ENCODE measurements around the gene GOLGA1. TPM values are rescaled to one million over a fixed set of nuclear protein-coding genes. Genes with fewer than 3 reads are reported as not detected.
"Not testable (repeated sequence)": the region's sequence is repeated elsewhere in the genome, so short reads cannot be mapped to it uniquely, and the experiment has no call there.

The GOLGA1 gene
- polyA plus RNA-seq, 2 donors = 5.9 to 6.5 TPM

DNA sequence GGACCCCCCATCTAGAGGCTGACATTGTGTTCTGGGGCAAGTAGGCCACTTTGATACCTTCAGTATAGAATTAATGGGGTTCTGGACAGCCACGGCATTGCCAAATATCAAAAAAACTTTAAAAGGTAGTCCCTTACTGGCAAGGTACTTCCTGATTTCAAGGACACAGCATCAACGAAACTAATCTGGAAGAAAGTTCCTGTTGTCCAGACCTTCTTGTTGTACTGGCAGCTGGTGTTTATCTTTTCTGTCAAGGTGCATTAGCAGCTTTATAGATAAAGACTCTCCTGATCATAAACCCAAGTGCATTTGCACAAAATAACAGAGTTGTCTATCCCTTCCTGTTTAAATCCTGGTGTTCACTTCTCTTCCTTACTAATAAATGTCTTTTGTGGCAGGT lies 23.7 kb upstream of the GOLGA1 start:
- Histone ChIP-seq H3K4me1 (ENCODE audit: control insufficient read depth in 2 of 2, insufficient read depth in 2 of 2, low read length in 1 of 2) (no peaks in the 10 kb centered on the region), H3K4me3 (ENCODE audit: low read depth in 1 of 2, low read length in 2 of 2) (no peak overlapping the region), H3K27ac (ENCODE audit: low read depth in 2 of 2, low read length in 1 of 2) (no peak overlapping the region), H3K36me3 (ENCODE audit: control insufficient read depth in 2 of 2, insufficient read depth in 2 of 2, low read length in 1 of 2) (no peaks in the 10 kb centered on the region), H3K27me3 (ENCODE audit: control insufficient read depth in 1 of 2, insufficient read depth in 2 of 2, low read length in 2 of 2) (no peaks in the 10 kb centered on the region), H3K9me3 (ENCODE audit: control insufficient read depth in 2 of 2, insufficient read depth in 1 of 2, low read depth in 1 of 2, low read length in 1 of 2) (no peaks in the 10 kb centered on the region)
- WGBS, 2 donors = 67 to 78% methylated on average over 2 of the region's 2 CpGs

DNA sequence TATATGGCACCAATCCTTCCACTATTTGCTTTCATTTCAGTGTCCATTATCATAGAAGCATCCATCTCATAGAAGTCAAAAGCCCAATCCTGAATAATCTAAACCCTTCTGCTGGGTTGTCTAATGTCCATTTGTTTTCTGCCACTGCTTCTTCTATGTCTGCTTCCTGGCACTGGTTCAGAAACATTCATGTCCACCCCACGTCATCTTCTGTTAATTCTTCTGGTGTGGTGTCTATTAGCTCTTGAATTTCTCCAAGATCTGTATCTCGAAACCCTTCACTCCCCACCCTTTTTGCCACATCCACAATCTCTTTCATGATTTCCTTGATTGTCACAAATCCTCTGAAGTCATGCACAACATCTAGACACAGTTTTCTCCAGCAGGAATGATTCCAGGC lies 23.2 kb upstream of the GOLGA1 start:
- 78 to 90% methylated on average over 2 of the region's 2 CpGs for WGBS, 2 donors
- Histone ChIP-seq H3K36me3 (ENCODE audit: control insufficient read depth in 2 of 2, insufficient read depth in 2 of 2, low read length in 1 of 2) (no peaks in the 10 kb centered on the region), H3K27me3 (ENCODE audit: control insufficient read depth in 1 of 2, insufficient read depth in 2 of 2, low read length in 2 of 2) (no peaks in the 10 kb centered on the region), H3K27ac (ENCODE audit: low read depth in 2 of 2, low read length in 1 of 2) (no peak overlapping the region), H3K9me3 (ENCODE audit: control insufficient read depth in 2 of 2, insufficient read depth in 1 of 2, low read depth in 1 of 2, low read length in 1 of 2) (no peaks in the 10 kb centered on the region), H3K4me1 (ENCODE audit: control insufficient read depth in 2 of 2, insufficient read depth in 2 of 2, low read length in 1 of 2) (no peaks in the 10 kb centered on the region), H3K4me3 (ENCODE audit: low read depth in 1 of 2, low read length in 2 of 2) (no peak overlapping the region)

GRCh38 chr9:124960409-124960752 lies 19.5 kb upstream of the GOLGA1 start:
- no peaks in the 10 kb centered on the region for H3K4me1 ChIP-seq (ENCODE audit: control insufficient read depth in 2 of 2, insufficient read depth in 2 of 2, low read length in 1 of 2)
- H3K9me3 ChIP-seq (ENCODE audit: control insufficient read depth in 2 of 2, insufficient read depth in 1 of 2, low read depth in 1 of 2, low read length in 1 of 2) = no peaks in the 10 kb centered on the region
- H3K27me3 ChIP-seq (ENCODE audit: control insufficient read depth in 1 of 2, insufficient read depth in 2 of 2, low read length in 2 of 2) = no peaks in the 10 kb centered on the region
- H3K4me3 ChIP-seq (ENCODE audit: low read depth in 1 of 2, low read length in 2 of 2) = no peak overlapping the region
- no peak overlapping the region for H3K27ac ChIP-seq (ENCODE audit: low read depth in 2 of 2, low read length in 1 of 2)
- 67 to 85% methylated on average over 2 of the region's 2 CpGs for WGBS, 2 donors
- H3K36me3 ChIP-seq (ENCODE audit: control insufficient read depth in 2 of 2, insufficient read depth in 2 of 2, low read length in 1 of 2) = no peaks in the 10 kb centered on the region

- not testable (repeated sequence) for H3K27ac ChIP-seq (ENCODE audit: low read depth in 2 of 2, low read length in 1 of 2); H3K4me3 ChIP-seq (ENCODE audit: low read depth in 1 of 2, low read length in 2 of 2); H3K27me3 ChIP-seq (ENCODE audit: control insufficient read depth in 1 of 2, insufficient read depth in 2 of 2, low read length in 2 of 2); H3K36me3 ChIP-seq (ENCODE audit: control insufficient read depth in 2 of 2, insufficient read depth in 2 of 2, low read length in 1 of 2); H3K4me1 ChIP-seq (ENCODE audit: control insufficient read depth in 2 of 2, insufficient read depth in 2 of 2, low read length in 1 of 2); H3K9me3 ChIP-seq (ENCODE audit: control insufficient read depth in 2 of 2, insufficient read depth in 1 of 2, low read depth in 1 of 2, low read length in 1 of 2)
- WGBS, 2 donors = 94 to 95% methylated on average over 9 of the region's 9 CpGs
Observed at GRCh38 chr9:124959671-124960408, 19.0 kb upstream of the GOLGA1 start.

DNA sequence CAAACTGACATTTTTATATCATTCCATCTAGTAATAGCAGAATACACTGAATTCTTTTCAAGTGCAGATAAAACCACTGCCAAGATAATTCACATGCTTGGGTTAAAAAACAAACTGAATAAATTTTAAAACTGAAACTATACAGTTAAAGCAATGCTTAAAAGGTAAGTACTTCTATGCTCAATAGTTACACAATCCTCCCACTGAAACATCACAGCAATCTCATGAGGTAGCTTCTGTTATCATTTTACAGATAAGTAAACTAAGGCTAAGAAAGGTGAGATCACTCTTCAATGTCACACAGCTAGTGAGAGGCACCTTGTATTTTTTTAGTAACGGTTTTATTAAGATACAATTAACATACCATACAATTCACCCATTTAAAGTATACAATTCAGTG lies 13.4 kb upstream of the GOLGA1 start:
- Histone ChIP-seq H3K27ac (ENCODE audit: low read depth in 2 of 2, low read length in 1 of 2) (no peak overlapping the region), H3K36me3 (ENCODE audit: control insufficient read depth in 2 of 2, insufficient read depth in 2 of 2, low read length in 1 of 2) (no peaks in the 10 kb centered on the region), H3K9me3 (ENCODE audit: control insufficient read depth in 2 of 2, insufficient read depth in 1 of 2, low read depth in 1 of 2, low read length in 1 of 2) (no peaks in the 10 kb centered on the region), H3K27me3 (ENCODE audit: control insufficient read depth in 1 of 2, insufficient read depth in 2 of 2, low read length in 2 of 2) (no peaks in the 10 kb centered on the region), H3K4me3 (ENCODE audit: low read depth in 1 of 2, low read length in 2 of 2) (no peak overlapping the region), H3K4me1 (ENCODE audit: control insufficient read depth in 2 of 2, insufficient read depth in 2 of 2, low read length in 1 of 2) (no peaks in the 10 kb centered on the region)
- WGBS, 2 donors = 77 to 100% methylated on average over 1 of the region's 1 CpG

DNA sequence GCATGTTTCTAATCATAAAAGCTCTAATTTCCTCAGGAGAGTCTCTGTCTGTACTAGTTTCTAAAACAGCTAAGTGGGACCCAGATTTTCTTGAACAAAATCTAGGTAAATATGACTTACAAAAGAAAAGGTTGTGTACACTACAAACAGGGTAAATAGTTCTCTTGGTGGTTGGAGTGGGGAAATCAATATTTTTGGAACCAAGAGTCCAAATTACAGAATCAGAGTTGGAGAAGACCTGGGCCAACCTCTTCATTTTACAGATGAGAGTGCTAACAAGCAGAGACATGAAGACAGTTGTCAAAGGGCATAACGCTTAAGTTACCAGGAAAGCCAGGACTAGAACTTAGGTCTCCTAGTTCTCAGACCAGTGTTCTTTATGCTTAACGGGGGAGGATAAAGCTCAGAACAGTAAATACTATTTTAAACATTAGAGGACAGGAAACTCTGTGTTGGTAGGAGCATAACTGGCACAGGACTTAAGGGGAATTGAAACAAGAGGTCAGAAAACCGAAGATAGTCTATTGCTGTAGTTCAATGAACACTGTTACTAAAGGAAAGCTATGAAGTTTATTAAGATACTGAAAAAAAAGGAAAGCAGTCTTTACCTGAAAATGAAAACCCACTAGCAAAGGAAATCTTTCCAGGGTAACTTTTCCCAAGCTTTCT lies 9.3 kb upstream of the GOLGA1 start:
- no peak overlapping the region for H3K27ac ChIP-seq (ENCODE audit: low read depth in 2 of 2, low read length in 1 of 2)
- H3K9me3 ChIP-seq (ENCODE audit: control insufficient read depth in 2 of 2, insufficient read depth in 1 of 2, low read depth in 1 of 2, low read length in 1 of 2) = no peaks in the 10 kb centered on the region
- no peaks in the 10 kb centered on the region for H3K4me1 ChIP-seq (ENCODE audit: control insufficient read depth in 2 of 2, insufficient read depth in 2 of 2, low read length in 1 of 2)
- WGBS, 2 donors = 76 to 82% methylated on average over 3 of the region's 3 CpGs
- no peaks in the 10 kb centered on the region for H3K36me3 ChIP-seq (ENCODE audit: control insufficient read depth in 2 of 2, insufficient read depth in 2 of 2, low read length in 1 of 2)
- H3K27me3 ChIP-seq (ENCODE audit: control insufficient read depth in 1 of 2, insufficient read depth in 2 of 2, low read length in 2 of 2) = no peaks in the 10 kb centered on the region
- H3K4me3 ChIP-seq (ENCODE audit: low read depth in 1 of 2, low read length in 2 of 2) = no peak overlapping the region

DNA sequence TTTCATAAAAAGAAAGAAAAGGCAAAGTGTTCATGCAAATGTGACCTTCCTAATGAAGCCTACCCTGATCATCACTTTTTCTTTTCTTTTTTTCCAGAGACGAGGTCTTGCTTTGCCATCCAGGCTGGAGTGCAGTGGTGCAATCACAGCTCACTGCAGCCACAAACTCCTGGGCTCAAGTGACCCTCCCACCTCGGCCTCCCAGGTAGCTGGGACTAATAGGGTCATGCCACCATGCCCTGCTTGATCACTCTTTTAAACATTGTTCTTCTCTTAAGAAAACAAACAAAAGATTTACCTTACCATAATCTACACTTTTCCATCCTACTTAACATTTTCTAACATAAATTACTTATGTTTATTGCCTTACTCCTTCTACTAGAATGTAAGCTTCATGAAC lies 8.5 kb upstream of the GOLGA1 start:
- Histone ChIP-seq H3K27ac (ENCODE audit: low read depth in 2 of 2, low read length in 1 of 2) (no peak overlapping the region), H3K36me3 (ENCODE audit: control insufficient read depth in 2 of 2, insufficient read depth in 2 of 2, low read length in 1 of 2) (no peaks in the 10 kb centered on the region), H3K27me3 (ENCODE audit: control insufficient read depth in 1 of 2, insufficient read depth in 2 of 2, low read length in 2 of 2) (no peaks in the 10 kb centered on the region), H3K4me3 (ENCODE audit: low read depth in 1 of 2, low read length in 2 of 2) (no peak overlapping the region), H3K4me1 (ENCODE audit: control insufficient read depth in 2 of 2, insufficient read depth in 2 of 2, low read length in 1 of 2) (no peaks in the 10 kb centered on the region), H3K9me3 (ENCODE audit: control insufficient read depth in 2 of 2, insufficient read depth in 1 of 2, low read depth in 1 of 2, low read length in 1 of 2) (no peaks in the 10 kb centered on the region)
- 85% methylated on average over 2 of the region's 2 CpGs for WGBS, 2 donors

DNA sequence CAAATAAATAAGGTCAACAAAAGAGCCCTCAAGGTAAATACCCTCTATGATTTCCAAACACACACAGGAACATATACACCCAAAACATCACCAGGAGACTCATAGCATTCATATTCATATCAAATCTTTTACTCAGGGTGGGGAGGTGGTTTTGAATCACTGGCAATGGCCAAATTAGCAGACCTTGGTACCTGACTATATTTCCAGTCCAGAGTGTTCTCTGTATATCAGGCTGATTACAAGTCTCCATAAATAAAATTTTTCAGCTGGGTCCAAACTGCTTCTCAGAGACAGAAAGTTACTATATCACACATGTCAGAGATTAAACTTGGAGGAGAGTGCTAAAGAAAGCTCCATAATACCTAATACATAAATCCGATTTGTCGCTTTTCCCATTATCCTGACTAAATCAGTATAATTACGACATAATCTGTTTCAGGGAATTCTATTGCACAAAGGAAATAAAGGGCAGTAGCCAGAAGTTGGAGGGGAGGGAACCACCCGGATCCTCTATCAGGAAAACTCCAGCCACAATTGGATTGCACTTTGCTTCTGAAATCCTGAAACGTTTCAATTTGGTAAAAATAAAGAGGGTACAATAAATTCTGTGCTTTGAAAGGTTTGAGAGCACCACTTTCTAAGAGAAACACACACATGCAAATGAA lies 7.0 kb upstream of the GOLGA1 start:
- H3K4me1 ChIP-seq (ENCODE audit: control insufficient read depth in 2 of 2, insufficient read depth in 2 of 2, low read length in 1 of 2) = no peaks in the 10 kb centered on the region
- H3K4me3 ChIP-seq (ENCODE audit: low read depth in 1 of 2, low read length in 2 of 2) = no peak overlapping the region
- WGBS, 2 donors = 79 to 85% methylated on average over 5 of the region's 5 CpGs
- no peak overlapping the region for H3K27ac ChIP-seq (ENCODE audit: low read depth in 2 of 2, low read length in 1 of 2)
- no peaks in the 10 kb centered on the region for H3K27me3 ChIP-seq (ENCODE audit: control insufficient read depth in 1 of 2, insufficient read depth in 2 of 2, low read length in 2 of 2)
- H3K36me3 ChIP-seq (ENCODE audit: control insufficient read depth in 2 of 2, insufficient read depth in 2 of 2, low read length in 1 of 2) = no peaks in the 10 kb centered on the region
- no peaks in the 10 kb centered on the region for H3K9me3 ChIP-seq (ENCODE audit: control insufficient read depth in 2 of 2, insufficient read depth in 1 of 2, low read depth in 1 of 2, low read length in 1 of 2)

GRCh38 chr9:124946167-124946566 lies 5.3 kb upstream of the GOLGA1 start:
- Histone ChIP-seq H3K27me3 (ENCODE audit: control insufficient read depth in 1 of 2, insufficient read depth in 2 of 2, low read length in 2 of 2) (no peaks in the 10 kb centered on the region), H3K9me3 (ENCODE audit: control insufficient read depth in 2 of 2, insufficient read depth in 1 of 2, low read depth in 1 of 2, low read length in 1 of 2) (no peaks in the 10 kb centered on the region), H3K27ac (ENCODE audit: low read depth in 2 of 2, low read length in 1 of 2) (no peak overlapping the region), H3K4me3 (ENCODE audit: low read depth in 1 of 2, low read length in 2 of 2) (no peak overlapping the region), H3K4me1 (ENCODE audit: control insufficient read depth in 2 of 2, insufficient read depth in 2 of 2, low read length in 1 of 2) (no peaks in the 10 kb centered on the region), H3K36me3 (ENCODE audit: control insufficient read depth in 2 of 2, insufficient read depth in 2 of 2, low read length in 1 of 2) (no peaks in the 10 kb centered on the region)
- WGBS, 2 donors = 82 to 83% methylated on average over 1 of the region's 1 CpG
